ENCODE data around the gene PCSK6.

GRCh38 chr15:101486696-101487459, 2.6 kb downstream of the PCSK6 start:
- TF ChIP-seq, protein P1, sequence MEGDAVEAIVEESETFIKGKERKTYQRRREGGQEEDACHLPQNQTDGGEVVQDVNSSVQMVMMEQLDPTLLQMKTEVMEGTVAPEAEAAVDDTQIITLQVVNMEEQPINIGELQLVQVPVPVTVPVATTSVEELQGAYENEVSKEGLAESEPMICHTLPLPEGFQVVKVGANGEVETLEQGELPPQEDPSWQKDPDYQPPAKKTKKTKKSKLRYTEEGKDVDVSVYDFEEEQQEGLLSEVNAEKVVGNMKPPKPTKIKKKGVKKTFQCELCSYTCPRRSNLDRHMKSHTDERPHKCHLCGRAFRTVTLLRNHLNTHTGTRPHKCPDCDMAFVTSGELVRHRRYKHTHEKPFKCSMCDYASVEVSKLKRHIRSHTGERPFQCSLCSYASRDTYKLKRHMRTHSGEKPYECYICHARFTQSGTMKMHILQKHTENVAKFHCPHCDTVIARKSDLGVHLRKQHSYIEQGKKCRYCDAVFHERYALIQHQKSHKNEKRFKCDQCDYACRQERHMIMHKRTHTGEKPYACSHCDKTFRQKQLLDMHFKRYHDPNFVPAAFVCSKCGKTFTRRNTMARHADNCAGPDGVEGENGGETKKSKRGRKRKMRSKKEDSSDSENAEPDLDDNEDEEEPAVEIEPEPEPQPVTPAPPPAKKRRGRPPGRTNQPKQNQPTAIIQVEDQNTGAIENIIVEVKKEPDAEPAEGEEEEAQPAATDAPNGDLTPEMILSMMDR (IDR thresholded peaks at IDR 0.05) = no peak
- no peak for TF ChIP-seq NR3C1 (CRISPR knock-in tag; conservative IDR thresholded peaks at IDR 0.05; ENCODE audit: low read depth)
- TF ChIP-seq, protein P2, sequence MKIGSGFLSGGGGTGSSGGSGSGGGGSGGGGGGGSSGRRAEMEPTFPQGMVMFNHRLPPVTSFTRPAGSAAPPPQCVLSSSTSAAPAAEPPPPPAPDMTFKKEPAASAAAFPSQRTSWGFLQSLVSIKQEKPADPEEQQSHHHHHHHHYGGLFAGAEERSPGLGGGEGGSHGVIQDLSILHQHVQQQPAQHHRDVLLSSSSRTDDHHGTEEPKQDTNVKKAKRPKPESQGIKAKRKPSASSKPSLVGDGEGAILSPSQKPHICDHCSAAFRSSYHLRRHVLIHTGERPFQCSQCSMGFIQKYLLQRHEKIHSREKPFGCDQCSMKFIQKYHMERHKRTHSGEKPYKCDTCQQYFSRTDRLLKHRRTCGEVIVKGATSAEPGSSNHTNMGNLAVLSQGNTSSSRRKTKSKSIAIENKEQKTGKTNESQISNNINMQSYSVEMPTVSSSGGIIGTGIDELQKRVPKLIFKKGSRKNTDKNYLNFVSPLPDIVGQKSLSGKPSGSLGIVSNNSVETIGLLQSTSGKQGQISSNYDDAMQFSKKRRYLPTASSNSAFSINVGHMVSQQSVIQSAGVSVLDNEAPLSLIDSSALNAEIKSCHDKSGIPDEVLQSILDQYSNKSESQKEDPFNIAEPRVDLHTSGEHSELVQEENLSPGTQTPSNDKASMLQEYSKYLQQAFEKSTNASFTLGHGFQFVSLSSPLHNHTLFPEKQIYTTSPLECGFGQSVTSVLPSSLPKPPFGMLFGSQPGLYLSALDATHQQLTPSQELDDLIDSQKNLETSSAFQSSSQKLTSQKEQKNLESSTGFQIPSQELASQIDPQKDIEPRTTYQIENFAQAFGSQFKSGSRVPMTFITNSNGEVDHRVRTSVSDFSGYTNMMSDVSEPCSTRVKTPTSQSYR (CRISPR knock-in tag; IDR thresholded peaks at IDR 0.05) = no peak
